ENCODE results near the gene SAPCD1. TPM values are rescaled to one million over a fixed set of nuclear protein-coding genes. Genes with fewer than 3 reads are reported as not detected.

The SAPCD1 gene
- total RNA-seq, 1 donor from 2014 or later = not detected

DNA sequence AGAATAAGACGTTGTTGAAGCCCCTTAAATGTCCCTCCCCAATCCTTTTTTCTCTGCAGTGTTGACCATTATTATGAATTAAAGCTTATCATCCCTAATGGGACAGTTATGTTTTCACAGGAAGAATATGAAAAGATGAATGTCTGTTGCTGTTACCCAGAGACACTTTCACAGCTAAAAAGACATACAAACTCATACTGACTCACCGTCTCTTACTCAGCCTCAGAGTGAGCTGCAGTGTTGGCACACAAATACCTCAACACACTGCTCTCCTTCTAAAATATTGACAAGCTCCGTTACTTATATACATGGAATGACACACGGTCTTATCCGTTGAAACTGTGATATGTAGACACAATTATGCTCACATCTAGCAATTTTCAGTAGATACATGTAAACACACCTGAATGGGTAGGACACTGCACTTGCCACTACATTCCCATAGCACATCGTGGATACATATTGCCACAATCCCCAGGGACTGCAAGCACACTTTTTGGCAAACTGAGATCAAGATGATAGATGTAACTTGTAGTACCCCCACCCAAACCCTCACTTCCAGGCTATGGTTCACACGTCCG lies 9.6 kb upstream of the SAPCD1 start:
- DNase-seq = no peak

DNA sequence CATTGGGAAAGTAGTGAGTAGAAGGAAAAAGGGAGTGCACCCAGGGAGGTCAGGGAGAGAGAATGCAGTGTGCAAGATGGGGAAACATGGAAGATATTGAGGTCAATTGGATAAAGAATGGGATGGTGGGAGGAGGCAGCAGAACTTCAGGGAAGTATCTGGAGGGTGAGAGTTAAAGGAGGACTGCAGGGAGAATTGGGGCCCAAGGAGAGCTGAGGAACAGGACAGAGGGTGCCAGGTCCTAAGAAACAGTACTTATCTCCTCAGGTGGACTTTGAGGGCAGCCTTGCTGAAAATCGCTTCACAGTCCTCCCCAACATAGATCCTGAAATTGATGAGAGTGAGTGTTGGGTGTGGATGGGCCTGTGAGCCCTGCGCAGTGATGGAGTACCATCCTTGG lies 4.2 kb upstream of the SAPCD1 start:
- no peak for DNase-seq

DNA sequence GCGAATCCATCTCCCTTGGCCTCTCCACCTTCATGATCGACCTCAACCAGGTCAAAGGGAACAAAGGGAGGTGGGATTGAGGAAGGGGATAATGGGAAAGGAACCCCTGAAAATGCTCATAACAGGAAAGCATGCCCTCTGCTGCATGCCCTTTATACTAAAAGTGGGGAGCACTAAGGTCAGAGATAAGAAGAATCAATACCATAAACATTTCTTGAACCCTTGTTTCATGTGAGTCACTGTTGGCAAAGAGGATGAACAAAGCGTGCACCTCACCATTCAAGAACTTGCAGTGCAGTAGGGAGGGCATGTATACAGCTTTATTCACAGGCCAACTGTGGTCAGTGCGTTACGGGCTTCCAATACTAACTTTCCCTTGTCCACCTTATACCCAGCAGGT lies 1.7 kb upstream of the SAPCD1 start:
- no peak for DNase-seq

DNA sequence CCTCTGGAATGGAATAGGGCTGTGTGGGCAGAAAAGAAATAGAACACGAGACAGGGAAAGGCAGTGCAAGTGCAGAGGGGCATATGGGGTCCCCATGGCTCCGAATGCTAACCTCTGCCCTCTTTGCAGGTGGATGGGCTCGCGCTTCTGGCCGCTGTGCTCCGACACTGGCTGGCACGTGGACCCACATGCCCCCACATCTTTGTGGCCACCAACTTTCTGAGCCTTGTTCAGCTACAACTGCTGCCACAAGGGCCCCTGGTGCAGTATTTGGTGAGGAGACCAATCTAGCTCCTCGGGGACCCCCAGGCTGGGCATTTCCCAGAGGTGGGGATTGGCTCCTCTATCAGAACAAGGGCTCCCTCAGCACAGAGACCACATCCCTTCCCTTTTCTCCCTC lies 1.1 kb upstream of the SAPCD1 start:
- no peak for DNase-seq

DNA sequence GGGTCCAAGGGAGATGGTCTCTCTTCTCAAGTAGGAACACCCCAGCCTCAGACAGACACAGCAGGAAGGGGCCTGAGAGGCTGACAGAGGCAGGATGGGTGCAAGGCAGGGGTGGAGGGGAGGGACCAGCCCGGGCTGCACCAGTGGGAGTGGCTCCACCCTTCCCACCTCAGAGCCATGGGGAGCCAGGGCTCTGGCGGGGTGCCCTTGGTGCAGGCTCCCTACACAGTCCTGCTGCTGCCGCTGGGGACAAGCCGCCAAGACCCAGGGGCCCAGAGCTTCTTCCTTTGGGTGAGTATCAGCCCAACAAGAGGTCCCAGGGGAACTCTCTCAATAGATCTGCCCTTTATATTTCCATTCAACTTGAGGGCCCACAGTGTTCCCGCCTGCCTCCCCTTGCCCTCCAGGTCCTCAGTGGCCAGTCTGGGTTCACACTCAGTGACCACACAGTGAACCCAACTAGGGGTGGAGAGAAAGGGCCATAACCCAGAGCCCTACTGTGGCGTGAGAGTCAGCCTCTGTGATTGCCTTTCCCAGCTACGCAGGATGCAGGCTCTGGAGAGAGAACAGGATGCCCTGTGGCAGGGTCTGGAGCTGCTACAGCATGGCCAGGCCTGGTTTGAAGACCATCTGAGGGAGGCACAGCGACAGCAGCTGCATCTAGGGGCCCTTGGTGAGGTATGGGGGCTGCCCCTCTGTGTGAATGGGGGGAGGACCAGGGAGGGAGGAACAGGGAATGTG lies 592 bp downstream of the SAPCD1 start:
- DNase-seq = no peak

DNA sequence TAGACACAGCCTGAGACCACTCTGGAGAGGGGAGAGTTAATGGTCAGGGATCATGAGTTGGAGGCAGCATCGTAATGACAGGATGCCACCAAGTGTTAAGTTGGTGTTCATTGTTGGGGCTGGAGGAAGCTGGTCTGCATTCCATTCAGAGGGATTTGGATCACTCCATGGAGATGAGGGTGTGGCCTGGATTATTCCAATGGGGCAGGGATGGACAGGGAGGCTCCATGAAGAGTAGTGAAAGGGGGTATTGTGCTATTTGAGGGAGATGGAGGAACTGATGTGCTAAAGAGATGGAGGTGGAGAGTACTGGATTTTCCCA lies 1.1 kb downstream of the SAPCD1 start:
- peak; percentile 66 for DNase-seq

DNA sequence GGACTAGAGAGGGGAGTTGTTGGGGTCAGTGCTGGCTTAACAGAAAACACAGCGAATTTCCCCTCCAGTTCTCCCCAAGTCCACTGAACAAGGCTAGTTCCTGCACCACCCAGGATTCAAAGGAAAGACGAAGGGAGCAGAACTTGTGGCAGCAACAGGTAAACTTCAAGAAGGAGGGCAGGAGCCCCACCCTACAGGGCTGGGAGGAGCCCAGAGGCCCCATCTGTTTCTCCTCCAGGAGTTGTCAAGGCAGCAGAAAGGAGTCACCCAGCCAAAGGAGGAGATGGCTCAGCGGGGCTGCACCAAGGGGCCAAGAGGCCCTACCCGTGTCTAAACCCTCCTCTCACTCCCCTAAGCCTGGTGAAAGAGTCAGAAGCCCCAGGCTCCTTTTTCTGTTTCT lies 1.7 kb downstream of the SAPCD1 start:
- DNase-seq = no peak

DNA sequence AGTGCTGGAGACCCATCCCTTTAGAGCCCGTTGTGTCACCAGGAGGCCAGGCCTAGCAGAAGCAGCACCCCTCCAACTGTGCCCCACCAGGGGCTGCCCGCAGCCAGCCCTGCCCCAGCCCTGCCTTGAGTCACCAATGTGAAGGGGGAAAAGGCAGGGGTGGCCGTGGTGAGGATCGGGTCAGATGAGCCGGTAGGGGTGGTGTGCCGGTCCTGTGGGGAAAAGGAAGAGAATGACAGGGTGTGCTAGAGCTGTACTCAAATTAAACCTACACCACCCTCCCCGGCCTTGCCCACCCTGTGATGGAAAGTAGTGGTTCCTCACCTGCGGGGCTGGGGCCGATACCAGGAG lies 3.1 kb downstream of the SAPCD1 start:
- DNase-seq = no peak

DNA sequence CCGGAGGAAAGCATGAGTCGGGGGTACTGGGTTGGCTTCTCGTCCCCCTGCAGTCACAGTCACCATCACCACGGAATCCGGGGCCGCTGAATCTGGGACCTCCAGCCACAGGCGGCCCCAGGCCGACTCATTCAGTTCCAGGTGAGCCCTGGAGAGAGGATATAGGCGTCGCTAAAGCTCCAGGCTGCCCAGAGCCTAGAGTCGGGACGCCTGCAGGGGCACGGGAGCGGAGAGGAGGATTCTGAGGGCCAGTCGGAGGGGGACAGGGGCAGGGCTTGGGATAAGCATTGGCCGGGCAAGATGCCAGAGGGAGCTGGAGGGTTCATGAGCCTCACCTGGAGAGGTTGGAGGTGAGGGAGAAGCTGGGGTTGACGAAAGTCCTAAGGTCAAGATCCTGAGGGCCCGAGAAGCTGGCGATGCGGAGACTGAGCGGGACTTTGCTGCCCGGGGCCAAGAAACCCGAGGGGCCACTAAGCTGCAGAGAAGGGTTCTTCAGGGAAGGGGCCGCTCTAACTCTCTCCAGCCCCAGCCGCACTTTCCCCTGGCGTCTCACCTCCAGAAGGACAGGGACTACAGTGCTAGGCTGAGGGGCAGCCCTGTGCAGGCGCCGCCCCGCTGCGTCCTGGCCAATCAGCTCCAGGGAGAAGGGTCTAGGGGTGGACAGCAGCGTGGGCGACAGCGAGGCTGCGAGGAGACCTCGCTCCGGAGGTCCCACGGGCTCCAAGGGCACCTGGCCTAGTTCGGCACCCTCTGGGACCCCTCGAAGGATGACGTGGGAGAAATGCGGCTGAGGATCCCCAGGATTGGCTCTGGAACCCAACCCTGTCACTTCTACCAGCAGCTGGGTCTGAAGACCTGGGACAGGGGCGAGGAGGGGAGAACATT lies 3.7 kb downstream of the SAPCD1 start:
- DNase-seq = no peak

DNA sequence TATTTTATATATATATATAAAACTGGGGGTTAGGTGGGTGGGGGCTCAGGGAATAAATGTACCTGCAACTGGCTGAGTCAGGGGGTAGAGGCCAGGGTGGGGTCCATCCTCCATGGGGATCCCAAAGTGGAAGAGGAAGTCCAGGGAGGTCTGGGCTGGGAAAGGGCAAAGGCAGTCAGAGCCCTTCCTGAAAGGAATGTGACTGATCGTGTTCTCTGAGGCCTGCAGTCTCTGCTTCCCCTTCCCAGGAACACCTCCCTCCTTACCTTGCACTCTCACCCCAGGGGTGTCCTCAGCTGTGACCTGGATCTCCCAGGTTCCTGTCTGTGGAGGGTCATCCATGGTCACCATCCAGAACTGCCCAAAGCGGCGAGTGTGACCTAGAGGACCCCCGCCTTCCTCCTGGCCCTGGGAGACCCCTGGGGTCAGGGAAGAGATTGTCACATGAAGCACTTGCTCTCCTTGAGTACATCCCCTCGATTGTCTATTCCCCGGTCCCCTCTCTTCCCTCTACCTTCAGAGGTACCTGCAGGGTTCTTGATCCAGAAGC lies 4.7 kb downstream of the SAPCD1 start:
- no peak for DNase-seq

DNA sequence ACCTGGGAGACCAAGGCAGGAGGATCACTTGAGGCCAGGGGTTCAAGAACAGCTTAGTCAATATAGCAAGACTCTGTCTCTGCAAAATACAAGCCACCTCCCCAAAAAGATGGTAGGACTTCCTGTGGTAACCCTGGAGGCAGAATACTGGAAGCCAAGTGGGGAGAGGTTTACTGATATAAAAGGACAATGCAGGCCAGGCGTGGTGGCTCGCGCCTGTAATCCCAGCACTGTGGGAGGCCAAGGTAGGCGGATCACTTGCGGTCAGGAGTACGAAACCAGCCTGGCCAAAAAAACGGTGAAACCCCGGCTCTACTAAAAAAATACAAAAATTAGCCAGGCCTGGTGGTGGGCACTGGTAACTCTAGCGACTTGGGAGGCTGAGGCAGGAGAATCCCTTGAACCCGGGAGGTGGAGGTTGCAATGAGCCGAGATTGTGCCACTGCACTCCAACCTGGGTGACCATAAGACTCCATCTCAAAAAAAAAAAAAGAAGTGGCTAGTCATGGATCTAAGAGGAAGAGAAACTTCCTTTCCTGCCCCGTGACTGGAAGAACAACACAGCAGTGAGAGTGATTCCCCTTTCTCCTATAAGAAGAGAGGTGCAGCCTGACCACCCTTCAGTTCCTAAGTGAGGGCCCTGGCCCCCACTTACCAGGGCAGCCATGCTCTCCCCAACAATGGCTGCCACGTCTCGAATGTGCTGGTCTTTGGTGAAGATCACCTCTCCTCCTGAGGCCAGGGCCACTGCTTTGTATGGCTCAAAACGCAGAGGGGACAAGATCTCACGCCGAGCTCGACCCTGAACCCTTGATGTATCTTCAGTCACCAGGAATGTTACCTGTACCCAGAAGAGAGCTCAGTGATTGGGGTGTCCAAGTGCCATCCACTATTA lies 6.2 kb downstream of the SAPCD1 start:
- DNase-seq = no peak

DNA sequence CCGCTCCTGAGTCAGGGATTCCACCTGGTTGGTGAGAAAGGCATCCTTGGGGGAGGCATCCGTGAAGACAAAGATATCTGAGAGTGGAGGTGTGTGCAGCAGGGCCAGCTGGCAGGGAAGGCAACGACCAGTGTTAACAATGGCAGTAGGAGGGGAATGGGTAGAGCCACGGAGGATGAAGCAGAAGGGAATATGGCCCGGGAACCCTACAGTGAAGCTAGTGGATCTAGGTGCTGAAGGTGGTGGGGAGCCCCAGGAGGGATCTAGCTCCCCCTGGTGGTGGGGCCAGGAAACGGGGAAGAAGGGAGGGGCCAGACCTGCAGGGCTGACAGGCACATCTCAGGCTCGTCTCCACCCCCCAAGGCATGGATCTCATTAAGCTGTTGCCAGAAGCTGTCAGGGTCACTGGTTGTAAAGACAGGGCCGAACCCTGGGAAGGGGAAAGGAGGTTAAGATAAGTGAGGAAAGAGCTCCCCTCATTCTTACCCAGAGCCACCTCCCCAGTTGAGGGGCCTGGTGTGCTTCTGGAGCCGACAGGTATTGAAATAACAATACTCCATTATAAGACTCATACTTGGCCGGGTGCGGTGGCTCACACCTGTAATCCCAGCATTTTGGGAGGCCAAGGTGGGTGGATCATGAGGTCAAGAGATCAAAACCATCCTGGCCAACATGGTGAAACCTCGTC lies 7.4 kb downstream of the SAPCD1 start:
- peak; percentile 31 for DNase-seq

DNA sequence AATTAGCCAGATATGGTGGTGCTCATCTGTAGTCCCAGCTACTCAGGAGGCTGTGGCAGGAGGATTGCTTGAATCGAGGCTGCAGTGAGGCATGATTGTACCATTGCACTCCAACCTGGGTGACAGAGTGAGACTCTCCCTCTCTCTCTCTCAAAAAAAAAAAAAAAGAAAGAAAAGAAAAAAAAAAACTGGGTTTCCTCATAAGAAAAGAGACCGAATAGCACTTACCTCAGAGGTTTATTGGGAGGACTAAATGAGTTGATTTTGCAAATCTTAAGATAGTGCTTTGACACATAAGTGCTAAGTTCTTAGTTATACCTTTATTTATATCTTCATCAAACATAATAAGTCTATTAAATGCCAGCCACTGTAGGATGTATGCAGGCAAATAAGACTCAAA lies 8.4 kb downstream of the SAPCD1 start:
- no peak for DNase-seq

DNA sequence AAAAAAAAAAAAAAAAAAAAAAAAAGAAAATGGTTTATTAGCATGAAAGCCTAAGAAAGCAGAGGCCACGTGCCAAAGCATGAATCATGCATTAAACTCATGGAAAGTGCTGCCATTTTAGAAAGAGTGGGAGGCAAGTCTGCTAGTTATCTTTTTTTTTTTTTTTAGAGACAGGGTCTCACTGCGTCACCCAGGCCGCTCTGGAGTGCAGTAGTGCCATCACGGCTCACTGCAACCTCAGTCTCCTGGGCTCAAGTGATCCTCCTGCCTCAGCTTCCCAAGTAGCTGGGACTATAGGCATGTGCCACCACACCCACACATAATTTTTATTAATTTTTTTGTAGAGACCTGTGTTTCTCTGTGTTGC lies 9.5 kb downstream of the SAPCD1 start:
- peak; percentile 36 for DNase-seq

DNA sequence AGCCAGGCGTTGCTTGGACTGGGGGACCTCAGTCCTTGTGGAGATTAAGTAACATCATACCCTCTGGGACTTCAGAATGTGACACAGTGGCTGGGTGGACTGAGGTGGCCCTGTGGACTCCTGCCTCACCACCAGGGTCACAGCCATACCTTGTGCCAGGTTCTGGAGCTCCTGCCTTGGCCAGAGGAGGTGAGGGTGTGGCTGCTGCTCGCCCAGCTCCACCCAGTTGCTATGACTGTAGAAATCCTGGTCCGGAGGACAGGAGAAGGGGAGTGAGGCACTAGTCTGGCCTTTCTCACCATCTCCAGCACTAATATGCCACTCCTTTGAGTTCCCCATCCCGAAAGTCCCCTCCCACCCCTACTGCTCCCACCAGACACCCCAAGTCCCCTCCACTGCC lies 12.7 kb downstream of the SAPCD1 start:
- no peak for DNase-seq

DNA sequence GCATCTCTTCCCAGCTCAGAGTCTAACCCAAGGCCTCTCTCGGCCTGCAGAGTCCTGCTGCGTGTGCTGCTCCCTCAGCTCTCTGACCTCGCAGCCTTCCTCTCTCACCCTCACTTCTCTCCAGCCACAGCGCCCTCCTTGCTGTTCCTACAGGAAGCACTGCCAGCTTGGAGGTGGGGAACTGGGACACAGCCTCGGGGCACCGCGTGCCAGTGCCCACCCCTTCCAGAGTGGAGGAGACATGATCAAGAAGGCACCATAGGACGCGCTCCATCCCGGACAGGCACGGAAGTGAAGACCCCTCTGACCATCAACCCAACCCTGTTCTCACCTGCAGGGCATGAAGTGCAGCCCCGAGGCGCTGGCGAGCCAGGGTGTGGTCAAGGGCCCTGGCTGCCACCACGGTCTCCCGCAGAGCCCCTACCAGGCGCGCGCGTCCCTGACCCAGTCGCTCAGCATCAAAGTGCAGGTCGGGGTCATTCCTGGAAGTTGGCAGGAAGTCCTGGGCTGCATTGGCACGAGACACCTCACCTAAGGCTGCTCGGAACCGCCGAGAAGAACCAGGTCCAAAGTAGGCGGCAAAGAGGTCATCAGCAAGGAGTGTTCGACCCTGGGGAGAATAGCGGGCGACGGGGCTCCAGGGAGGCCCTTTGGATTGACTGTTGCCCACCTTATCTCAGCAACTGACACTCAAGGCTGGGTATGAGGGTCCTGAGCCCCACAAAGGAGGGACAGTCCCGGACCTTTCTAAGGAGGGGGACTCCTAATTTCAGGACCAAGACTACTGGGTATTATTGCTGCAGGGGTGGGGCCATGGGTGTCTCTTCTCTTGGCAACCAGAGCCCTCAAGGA lies 13.4 kb downstream of the SAPCD1 start:
- DNase-seq = no peak

DNA sequence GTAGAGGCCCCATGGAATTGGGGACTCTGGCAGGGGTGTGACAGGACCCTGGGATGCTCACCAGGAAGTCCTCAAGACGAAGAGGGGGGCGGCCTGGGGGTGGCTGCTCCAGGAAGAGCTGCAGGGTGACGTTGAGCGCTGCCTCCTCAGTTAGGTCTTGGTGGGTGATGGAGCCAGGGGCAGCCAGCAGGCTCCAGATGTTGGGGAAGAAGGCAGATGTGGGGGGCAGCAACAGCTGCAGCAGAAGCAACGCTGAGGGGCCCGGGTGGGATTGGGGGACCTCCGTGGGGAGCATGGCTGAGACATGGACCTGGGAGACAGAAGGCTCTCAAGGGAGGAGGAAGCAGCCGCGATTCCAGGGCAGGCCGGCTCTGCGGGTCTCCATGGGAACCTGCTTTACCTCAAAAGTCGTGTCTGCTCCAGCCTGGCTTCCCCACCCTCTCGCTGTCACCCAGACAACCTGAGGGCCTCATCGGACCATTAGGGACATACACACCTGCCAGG lies 14.1 kb downstream of the SAPCD1 start:
- no peak for DNase-seq

DNA sequence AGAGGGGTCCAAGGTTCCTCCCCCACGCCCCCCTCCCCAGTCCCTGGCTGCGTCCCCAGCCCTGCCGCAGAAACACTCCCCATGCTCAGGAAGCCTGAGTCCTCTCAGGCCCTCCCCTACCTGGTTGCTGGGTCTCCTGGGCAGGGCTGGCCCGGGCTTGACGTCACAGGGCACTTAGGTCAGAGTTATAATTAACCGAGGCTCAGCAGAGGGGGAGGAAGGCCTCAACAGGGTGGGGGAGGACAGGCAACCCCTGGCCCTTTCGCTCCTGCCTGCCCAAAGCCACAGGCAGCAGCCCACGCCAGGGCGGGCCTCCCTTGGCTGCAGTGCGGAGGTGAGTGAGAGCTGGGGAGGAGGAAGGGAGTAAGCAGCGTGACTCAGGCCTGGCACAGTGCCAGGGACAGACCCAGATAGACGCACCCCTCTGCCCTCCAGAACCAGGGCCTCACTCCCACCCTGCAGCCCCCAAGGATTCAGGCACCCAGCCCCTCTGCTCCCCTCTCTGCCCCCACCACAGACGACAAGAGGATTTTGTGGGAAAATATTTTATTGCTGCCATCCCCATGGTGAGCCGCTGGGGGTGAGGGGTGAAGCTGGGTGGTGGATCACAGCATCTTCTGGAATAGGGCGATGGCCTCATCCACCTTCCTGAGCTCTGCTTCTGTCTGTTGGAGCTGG lies 14.7 kb downstream of the SAPCD1 start, which contains the start of gene VWA7:
Gene VWA7 (minus strand): TSS at position 340 of the 678 bp plus-strand sequence. CDS start 549 bp downstream, outside the sequence.
- DNase-seq = peak; percentile 65

DNA sequence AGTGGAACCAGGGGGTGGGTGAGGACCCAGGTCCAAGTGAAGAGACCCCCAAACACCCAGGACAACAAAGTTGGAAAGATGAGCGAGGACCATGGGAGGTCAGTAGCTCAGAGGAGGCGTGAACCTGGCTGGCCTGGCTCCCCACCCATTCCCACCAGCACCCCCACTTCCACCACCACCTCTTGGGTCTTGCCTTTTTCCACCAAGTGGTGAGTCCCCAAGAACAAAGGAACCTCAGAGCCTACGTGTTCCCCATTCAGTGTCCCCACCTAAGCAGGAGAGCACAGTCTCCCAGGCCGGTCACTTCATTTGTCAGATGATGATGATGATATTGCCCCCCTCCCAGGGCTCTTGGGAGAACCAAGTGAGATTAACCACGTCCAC lies 15.2 kb downstream of the SAPCD1 start:
- no peak for DNase-seq

DNA sequence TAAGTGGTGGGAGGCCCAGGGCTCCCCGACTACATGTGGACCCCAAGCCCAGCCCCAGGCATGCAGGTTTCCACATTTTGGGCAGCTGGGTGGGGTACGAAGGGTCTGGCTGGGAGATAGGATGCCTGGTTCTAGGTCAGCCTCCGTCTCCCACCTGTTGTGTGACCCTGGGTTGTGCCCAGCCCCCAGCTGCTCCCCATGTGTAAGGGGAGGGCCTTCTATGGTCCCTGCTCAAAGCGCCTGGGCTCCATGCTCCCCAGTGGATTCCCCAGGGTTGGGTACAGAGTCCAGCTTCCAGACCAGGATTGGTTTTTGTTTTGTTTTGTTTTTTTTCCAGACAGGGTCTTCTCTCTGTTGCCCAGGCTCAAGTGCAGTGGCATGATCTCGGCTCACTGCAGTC lies 15.7 kb downstream of the SAPCD1 start:
- DNase-seq = no peak
